Endothelial cell of umbilical vein (primary cell): ENCODE results near the gene PRIMA1. TPM values are rescaled to one million over a fixed set of nuclear protein-coding genes. Genes with fewer than 3 reads are reported as not detected.

Source experiments
- BruUV-seq: library from RNA; stranded (reverse); fragments of 400-500 nt; replicated peaks from 2 replicates; lab custom pipeline; 2021; lab: Mats Ljungman, UMichigan
- CTCF ChIA-PET: fragments of 300-600, 350-600 bp; sonication (Branson Sonifier 250); formaldehyde crosslinking; loops from one replicate; lab custom pipeline; 2021; ENCODE audit warnings: antibody characterized with exemption, inconsistent platforms; lab: Charles Lee
- POLR2A ChIA-PET: fragments of 300-600, 350-600 bp; sonication (Branson Sonifier 250); formaldehyde crosslinking; loops from one replicate; lab custom pipeline; 2021; ENCODE audit warnings: antibody characterized with exemption, inconsistent platforms; lab: Charles Lee
- DNase-seq: peaks from one replicate; pipeline ENCODE4 v3.0.0-alpha.2; 2011; ENCODE audit warnings: low read depth, low spot score
- FAIRE-seq: peaks from 2 replicates; lab custom pipeline; 2011; peaks lifted over from hg19 to GRCh38; lab: Jason Lieb, UNC
- H2AFZ ChIP-seq: 2 replicates; pipeline ENCODE4 v1.6.0; 2012; ENCODE audit warnings: low read depth, low read length, control low read depth, inconsistent platforms
- H3K27ac ChIP-seq: 2 replicates; pipeline ENCODE4 v1.5.1; 2011; ENCODE audit warnings: low read depth, mild to moderate bottlenecking, control low read depth, low read length, moderate library complexity; ENCODE audit not compliant: insufficient read depth
- H3K27me3 ChIP-seq, 2 experiments: 2 replicates each; pipeline versions ENCODE4 v1.6.0 to v1.6.1; 2011; ENCODE audit warnings: low read length in 2 of 2, mixed read lengths in 1 of 2; ENCODE audit not compliant: control insufficient read depth in 2 of 2, insufficient read depth in 2 of 2
- H3K36me3 ChIP-seq, 2 experiments: 2 replicates in 1 of 2; 3 replicates in 1 of 2; pipeline ENCODE4 v1.5.1; 2011; ENCODE audit warnings: low read length in 2 of 2, mild to moderate bottlenecking in 1 of 2, moderate library complexity in 1 of 2; ENCODE audit not compliant: control insufficient read depth in 2 of 2, insufficient read depth in 2 of 2; ENCODE audit errors: extremely low read depth in 1 of 2
- H3K4me1 ChIP-seq: 3 replicates; pipeline ENCODE4 v1.5.1; 2011; ENCODE audit warnings: mild to moderate bottlenecking, low read length; ENCODE audit not compliant: control insufficient read depth, insufficient read depth; ENCODE audit errors: extremely low read depth
- H3K4me2 ChIP-seq: 2 replicates; pipeline ENCODE4 v1.6.1; 2011; ENCODE audit warnings: low read length, control low read depth, mixed read lengths; ENCODE audit not compliant: insufficient read depth
- H3K4me3 ChIP-seq, 3 experiments: fragments of 200-600 bp in 1 of 3; sonication (generic), shearing (Covaris generic) in 1 of 3; replicated peaks in 1 of 3; 2 replicates each; pipeline ENCODE4 v1.5.1; 2011 to 2016; ENCODE audit warnings: control low read depth in 3 of 3, low read length in 3 of 3, mild to moderate bottlenecking in 2 of 3, inconsistent platforms in 1 of 3, low read depth in 1 of 3, moderate library complexity in 1 of 3; ENCODE audit not compliant: insufficient read depth in 1 of 3
- H3K79me2 ChIP-seq: 2 replicates; pipeline ENCODE4 v1.6.0; 2012; ENCODE audit warnings: low read length, inconsistent platforms; ENCODE audit not compliant: control insufficient read depth, insufficient read depth
- H3K9ac ChIP-seq: replicated peaks from 2 replicates; pipeline ENCODE3; 2011; ENCODE audit warnings: low read length, control low read depth; ENCODE audit not compliant: insufficient read depth; ENCODE audit errors: extremely low read depth
- H3K9me1 ChIP-seq: replicated peaks from 3 replicates; pipeline ENCODE4 v1.6.0; 2011; ENCODE audit warnings: mild to moderate bottlenecking, low read length; ENCODE audit not compliant: control insufficient read depth, insufficient read depth; ENCODE audit errors: extremely low read depth
- H3K9me3 ChIP-seq: replicated peaks from 2 replicates; pipeline ENCODE4 v1.5.1; 2012; ENCODE audit warnings: low read length, inconsistent platforms; ENCODE audit not compliant: control insufficient read depth, insufficient read depth
- H4K20me1 ChIP-seq: replicated peaks from 2 replicates; pipeline ENCODE3; 2011; ENCODE audit warnings: mild to moderate bottlenecking, low read length; ENCODE audit not compliant: control insufficient read depth, insufficient read depth; ENCODE audit errors: extremely low read depth
- CTCF ChIP-seq, 2 donors: IDR thresholded peaks; 1 replicate in 1 of 2; 2 replicates in 1 of 2; pipeline ENCODE4 v1.5.1; 2011; ENCODE audit warnings: low read length in 2 of 2, mild to moderate bottlenecking in 2 of 2, moderate library complexity in 2 of 2, control low read depth in 1 of 2, inconsistent platforms in 1 of 2, low read depth in 1 of 2; ENCODE audit not compliant: insufficient read depth in 1 of 2; ENCODE audit errors: extremely low read depth in 1 of 2
- EZH2 ChIP-seq: IDR thresholded peaks from 2 replicates; pipeline ENCODE4 v1.6.1; 2012; ENCODE audit warnings: borderline replicate concordance, low read depth, mild to moderate bottlenecking, moderate library complexity, low read length, inconsistent platforms; ENCODE audit not compliant: severe bottlenecking
- FOS ChIP-seq: IDR thresholded peaks from 2 replicates; pipeline ENCODE4 v1.6.1; 2011; ENCODE audit warnings: mild to moderate bottlenecking, low read length, moderate library complexity, borderline replicate concordance; ENCODE audit not compliant: insufficient read depth
- GATA2 ChIP-seq: IDR thresholded peaks from 2 replicates; pipeline ENCODE4 v1.7.0; 2011; ENCODE audit warnings: low read depth, mild to moderate bottlenecking, moderate library complexity, mixed read lengths, low read length; ENCODE audit not compliant: insufficient read length, insufficient read depth
- JUN ChIP-seq: IDR thresholded peaks from 2 replicates; pipeline ENCODE4 v1.6.1; 2011; ENCODE audit warnings: borderline replicate concordance, low read depth; ENCODE audit not compliant: insufficient read length, insufficient read depth
- MAX ChIP-seq: IDR thresholded peaks from 2 replicates; pipeline ENCODE4 v1.6.1; 2011; ENCODE audit not compliant: insufficient read depth, insufficient read length
- MYC ChIP-seq: IDR thresholded peaks from one replicate; pipeline ENCODE4 v1.6.1; 2011; ENCODE audit warnings: mild to moderate bottlenecking, low read depth, low read length
- POLR2A ChIP-seq: IDR thresholded peaks from 2 replicates; pipeline ENCODE4 v1.6.1; 2012; ENCODE audit warnings: low read depth, mild to moderate bottlenecking, control low read depth, low read length
- POLR2AphosphoS5 ChIP-seq: IDR thresholded peaks from 2 replicates; pipeline ENCODE4 v1.6.1; 2012; ENCODE audit warnings: low read depth, mild to moderate bottlenecking, control low read depth, low read length, moderate library complexity; ENCODE audit not compliant: insufficient read depth
- dilution Hi-C: fragments of 300-500 bp; cut with MboI; formaldehyde crosslinking; loops from one replicate; pipeline ENCODE4 v1.15.0; 2019; ENCODE audit warnings: low sequenced_read_pairs; ENCODE audit not compliant: extremely low pct_ligation_motif_present
- intact Hi-C: fragments of 100-400 bp; cut with micrococcal nuclease; formaldehyde crosslinking; loops from one replicate; pipeline ENCODE4 v1.10.0; 2022
- polyA plus RNA-seq, 4 experiments: library from polyadenylated mRNA; depleted of rRNA in 3 of 4; stranded (reverse) in 3 of 4; unstranded in 1 of 4; fragments of >200 nt; gene quantifications; 2 replicates each; pipeline versions ENCODE4 v1.2.1 to v1.2.3, GENCODE V29; 2011 to 2012; ENCODE audit warnings: missing spikeins in 1 of 4
- total RNA-seq: library from RNA; stranded (reverse); gene quantifications from 2 replicates; pipeline ENCODE4 v1.2.3, GENCODE V29; 2021

The PRIMA1 gene
- total and polyA plus RNA-seq, 2 donors (not counting 3 experiments of a cell fraction or from before 2014, with no cell fraction given): not detected

- ChIA-PET POLR2A (no interaction called here), CTCF (no interaction called here)
- Histone ChIP-seq H3K4me2 (no peak overlapping the region), H3K36me3 (no peaks in the 10 kb centered on the region), H3K4me3 (no peak overlapping the region), H3K9me3 (no peaks in the 10 kb centered on the region), H4K20me1 (no peaks in the 10 kb centered on the region), H3K27me3 (no peaks in the 10 kb centered on the region), H3K9ac (no peak overlapping the region), H3K4me1 (no peaks in the 10 kb centered on the region), H3K79me2 (no peaks in the 10 kb centered on the region), H3K9me1 (no peaks in the 10 kb centered on the region), H2AFZ (no peak overlapping the region), H3K27ac (no peak overlapping the region)
- BruUV-seq: no TSS peak
- FAIRE-seq: no peak
- no peak for DNase-seq
- TF ChIP-seq GATA2: no peak
- no peak for TF ChIP-seq POLR2AphosphoS5
- TF ChIP-seq EZH2: no peak
- TF ChIP-seq FOS: no peak
- no peak for TF ChIP-seq JUN
- no peak for TF ChIP-seq POLR2A
- TF ChIP-seq CTCF (IDR thresholded peaks at IDR 0.05; ENCODE audit: extremely low read depth in 1 of 2, insufficient read depth in 1 of 2, low read depth in 1 of 2, low read length in 2 of 2): no peak
- no peak for TF ChIP-seq MAX
- no peak for TF ChIP-seq MYC
- intact Hi-C loops: no loop called here
- dilution Hi-C loops: no loop called here
These were observed 36.9 kb upstream of the PRIMA1 start for GRCh38 chr14:93825235-93825553.
